ENCODE measurements around the gene COX15. TPM values are rescaled to one million over a fixed set of nuclear protein-coding genes. Genes with fewer than 3 reads are reported as not detected.

The COX15 gene
- total RNA-seq, 1 donor from 2014 or later, result 41.5 TPM

DNA sequence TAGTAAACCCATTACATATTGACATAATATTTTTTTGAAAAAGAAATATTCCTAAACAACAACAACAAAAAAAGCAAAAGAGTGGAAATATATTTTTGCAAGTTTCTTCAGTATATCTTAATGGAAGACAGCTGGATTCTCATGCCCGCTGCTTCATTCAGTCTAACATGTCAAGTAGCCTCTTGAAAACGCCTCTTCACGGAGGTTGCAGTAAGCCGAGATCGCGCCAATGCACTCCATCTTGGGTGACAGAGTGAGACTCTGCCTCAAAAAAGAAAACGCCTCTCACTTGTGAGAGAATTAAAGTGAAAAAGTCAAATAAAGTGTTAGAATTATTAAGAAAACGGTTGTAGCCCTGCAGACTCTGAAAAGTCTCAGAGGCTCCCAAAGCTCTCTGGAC is 1.4 kb upstream of the COX15 start:
- Mint-ChIP-seq H3K9me3 (ENCODE audit: unreplicated experiment) (peaks cover 3% of the 10 kb centered on the region), H3K27ac (ENCODE audit: unreplicated experiment) (no peak overlapping the region), H3K36me3 (ENCODE audit: unreplicated experiment) (no peaks in the 10 kb centered on the region), H3K4me3 (ENCODE audit: unreplicated experiment) (no peak overlapping the region), H3K27me3 (ENCODE audit: unreplicated experiment) (no peaks in the 10 kb centered on the region), H3K4me1 (ENCODE audit: low read depth, unreplicated experiment) (peaks cover 6% of the 10 kb centered on the region)
- DNase-seq, result no peak
- TF ChIP-seq, protein P1, sequence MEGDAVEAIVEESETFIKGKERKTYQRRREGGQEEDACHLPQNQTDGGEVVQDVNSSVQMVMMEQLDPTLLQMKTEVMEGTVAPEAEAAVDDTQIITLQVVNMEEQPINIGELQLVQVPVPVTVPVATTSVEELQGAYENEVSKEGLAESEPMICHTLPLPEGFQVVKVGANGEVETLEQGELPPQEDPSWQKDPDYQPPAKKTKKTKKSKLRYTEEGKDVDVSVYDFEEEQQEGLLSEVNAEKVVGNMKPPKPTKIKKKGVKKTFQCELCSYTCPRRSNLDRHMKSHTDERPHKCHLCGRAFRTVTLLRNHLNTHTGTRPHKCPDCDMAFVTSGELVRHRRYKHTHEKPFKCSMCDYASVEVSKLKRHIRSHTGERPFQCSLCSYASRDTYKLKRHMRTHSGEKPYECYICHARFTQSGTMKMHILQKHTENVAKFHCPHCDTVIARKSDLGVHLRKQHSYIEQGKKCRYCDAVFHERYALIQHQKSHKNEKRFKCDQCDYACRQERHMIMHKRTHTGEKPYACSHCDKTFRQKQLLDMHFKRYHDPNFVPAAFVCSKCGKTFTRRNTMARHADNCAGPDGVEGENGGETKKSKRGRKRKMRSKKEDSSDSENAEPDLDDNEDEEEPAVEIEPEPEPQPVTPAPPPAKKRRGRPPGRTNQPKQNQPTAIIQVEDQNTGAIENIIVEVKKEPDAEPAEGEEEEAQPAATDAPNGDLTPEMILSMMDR (IDR thresholded peaks at IDR 0.05; ENCODE audit: partially characterized antibody, unreplicated experiment), result no peak

DNA sequence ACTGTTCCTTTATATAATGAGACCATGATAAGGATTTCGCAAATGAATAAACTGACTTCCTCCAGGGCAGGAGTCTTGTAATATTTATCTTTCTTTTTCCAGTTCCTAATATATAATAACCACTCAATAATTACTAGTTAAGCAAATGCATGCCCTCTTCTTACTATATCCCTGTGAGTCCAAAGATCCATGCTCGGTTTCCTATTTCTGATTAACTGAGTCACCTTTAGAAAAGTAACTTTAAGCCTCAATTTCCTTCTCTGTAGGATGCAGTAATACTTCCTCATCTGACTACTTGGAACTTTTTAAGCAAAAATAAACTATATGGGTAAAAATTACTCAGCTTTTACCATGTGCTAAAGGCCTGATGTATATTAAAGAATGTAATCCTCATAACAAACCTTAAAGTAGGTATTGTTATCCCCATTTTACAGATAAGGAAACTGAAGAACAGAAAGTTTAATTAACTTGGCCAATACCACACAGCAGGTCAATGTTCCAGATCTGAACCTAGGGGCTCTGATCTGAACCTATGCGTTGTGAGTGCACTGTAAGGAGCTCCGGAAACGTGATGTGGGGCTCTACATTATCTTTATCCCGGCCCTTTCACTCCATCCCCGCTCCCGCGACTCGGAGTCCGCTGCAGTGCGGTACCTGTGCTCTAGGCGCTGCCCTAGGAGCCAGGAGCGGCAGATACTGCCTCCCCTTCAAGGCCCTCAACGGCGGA is 458 bp downstream of the COX15 start:
- peaks cover 6% of the 10 kb centered on the region for H3K4me1 Mint-ChIP-seq (ENCODE audit: low read depth, unreplicated experiment)
- H3K9me3 Mint-ChIP-seq (ENCODE audit: unreplicated experiment), result peaks cover 3% of the 10 kb centered on the region
- no peak for DNase-seq
- no peaks in the 10 kb centered on the region for H3K36me3 Mint-ChIP-seq (ENCODE audit: unreplicated experiment)
- H3K27ac Mint-ChIP-seq (ENCODE audit: unreplicated experiment), result peak overlapping the region; percentile 97
- H3K4me3 Mint-ChIP-seq (ENCODE audit: unreplicated experiment), result peak overlapping the region; percentile 99
- H3K27me3 Mint-ChIP-seq (ENCODE audit: unreplicated experiment), result no peaks in the 10 kb centered on the region
- TF ChIP-seq, protein P1 (IDR thresholded peaks at IDR 0.05; ENCODE audit: partially characterized antibody, unreplicated experiment), result peak; percentile 11

DNA sequence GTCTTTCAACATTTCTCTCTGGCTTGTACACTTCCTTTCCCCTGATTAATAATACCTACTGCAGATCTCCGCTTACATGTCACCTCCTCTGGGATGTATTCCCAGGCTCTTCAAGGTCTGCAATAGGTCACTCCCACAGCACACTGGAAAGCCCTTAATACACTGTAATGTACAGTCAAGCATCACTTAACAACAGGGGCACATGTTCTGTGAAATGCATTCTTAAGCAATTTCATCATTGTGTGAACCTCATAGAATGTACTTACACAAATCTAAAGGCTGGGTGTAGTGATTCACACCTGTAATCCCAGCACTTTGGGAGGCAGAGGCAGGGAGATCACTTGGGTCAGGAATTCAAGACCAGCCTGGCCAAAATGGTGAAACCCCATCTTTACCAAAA is 1.9 kb downstream of the COX15 start:
- Mint-ChIP-seq H3K27ac (ENCODE audit: unreplicated experiment) (no peak overlapping the region), H3K27me3 (ENCODE audit: unreplicated experiment) (no peaks in the 10 kb centered on the region), H3K9me3 (ENCODE audit: unreplicated experiment) (peaks cover 3% of the 10 kb centered on the region), H3K36me3 (ENCODE audit: unreplicated experiment) (no peaks in the 10 kb centered on the region), H3K4me1 (ENCODE audit: low read depth, unreplicated experiment) (peaks cover 6% of the 10 kb centered on the region), H3K4me3 (ENCODE audit: unreplicated experiment) (no peak overlapping the region)
- TF ChIP-seq, protein P1 (IDR thresholded peaks at IDR 0.05; ENCODE audit: partially characterized antibody, unreplicated experiment), result no peak
- no peak for DNase-seq

DNA sequence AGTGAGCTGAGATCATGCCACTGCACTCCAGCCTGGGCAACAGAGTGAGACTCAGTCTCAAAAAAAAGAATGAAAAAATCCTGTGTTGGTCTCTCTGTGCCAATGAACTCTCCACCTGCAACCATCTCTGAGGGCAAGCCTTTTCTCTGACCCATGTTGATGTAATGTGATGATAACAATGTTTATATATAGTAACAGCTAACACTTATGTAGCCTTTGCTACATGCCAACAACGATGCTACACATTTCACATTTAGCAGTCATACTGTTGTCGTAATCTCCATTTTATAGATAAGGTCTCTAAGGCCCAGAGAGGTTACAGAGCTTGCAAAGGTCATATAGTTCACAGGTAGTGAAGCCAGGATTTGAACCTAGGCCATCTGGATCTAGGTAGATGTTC is 11.5 kb downstream of the COX15 start:
- no peak for DNase-seq
- peaks cover 4% of the 10 kb centered on the region for H3K27me3 Mint-ChIP-seq (ENCODE audit: unreplicated experiment)
- H3K9me3 Mint-ChIP-seq (ENCODE audit: unreplicated experiment), result no peaks in the 10 kb centered on the region
- H3K36me3 Mint-ChIP-seq (ENCODE audit: unreplicated experiment), result no peaks in the 10 kb centered on the region
- H3K4me1 Mint-ChIP-seq (ENCODE audit: low read depth, unreplicated experiment), result no peaks in the 10 kb centered on the region
- no peak overlapping the region for H3K4me3 Mint-ChIP-seq (ENCODE audit: unreplicated experiment)
- H3K27ac Mint-ChIP-seq (ENCODE audit: unreplicated experiment), result no peak overlapping the region
- TF ChIP-seq, protein P1 (IDR thresholded peaks at IDR 0.05; ENCODE audit: partially characterized antibody, unreplicated experiment), result no peak

DNA sequence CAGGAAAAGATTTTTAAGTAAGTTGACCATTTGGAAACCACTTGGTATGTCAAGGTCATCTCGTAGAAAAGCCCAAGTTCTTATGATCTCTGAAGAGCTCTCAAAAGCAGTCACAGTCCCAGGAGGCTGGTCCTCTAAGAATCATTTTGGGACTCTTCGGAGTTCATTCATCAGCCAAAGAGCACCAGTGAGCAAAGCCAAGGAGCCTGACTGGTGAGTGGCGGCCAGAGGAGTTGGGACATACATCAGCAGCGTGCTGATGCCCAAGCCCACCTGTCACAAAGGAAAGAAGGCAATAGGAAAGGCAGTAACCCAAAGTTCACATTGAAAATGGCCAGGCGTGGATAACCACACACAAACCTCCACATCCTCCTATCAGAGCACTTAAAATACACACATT is 17.5 kb downstream of the COX15 start:
- Mint-ChIP-seq H3K4me1 (ENCODE audit: low read depth, unreplicated experiment) (no peaks in the 10 kb centered on the region), H3K9me3 (ENCODE audit: unreplicated experiment) (no peaks in the 10 kb centered on the region), H3K4me3 (ENCODE audit: unreplicated experiment) (no peak overlapping the region), H3K27ac (ENCODE audit: unreplicated experiment) (no peak overlapping the region), H3K27me3 (ENCODE audit: unreplicated experiment) (peaks cover 2% of the 10 kb centered on the region), H3K36me3 (ENCODE audit: unreplicated experiment) (no peaks in the 10 kb centered on the region)
- no peak for DNase-seq
- TF ChIP-seq, protein P1 (IDR thresholded peaks at IDR 0.05; ENCODE audit: partially characterized antibody, unreplicated experiment), result no peak
